NT2/D1 (cell line): ENCODE measurements around the gene TTR.

Experiments used
- SUZ12 ChIP-seq: IDR thresholded peaks from 2 replicates; pipeline ENCODE4 v1.6.1; 2011; ENCODE audit not compliant: insufficient read length, insufficient read depth; ENCODE audit errors: extremely low read depth
- YY1 ChIP-seq: IDR thresholded peaks from 2 replicates; pipeline ENCODE4 v1.6.1; 2011; ENCODE audit not compliant: insufficient read length, insufficient read depth
- ZNF274 ChIP-seq: IDR thresholded peaks from 2 replicates; pipeline ENCODE4 v1.6.1; 2011; ENCODE audit warnings: mild to moderate bottlenecking, low read depth, low read length

DNA sequence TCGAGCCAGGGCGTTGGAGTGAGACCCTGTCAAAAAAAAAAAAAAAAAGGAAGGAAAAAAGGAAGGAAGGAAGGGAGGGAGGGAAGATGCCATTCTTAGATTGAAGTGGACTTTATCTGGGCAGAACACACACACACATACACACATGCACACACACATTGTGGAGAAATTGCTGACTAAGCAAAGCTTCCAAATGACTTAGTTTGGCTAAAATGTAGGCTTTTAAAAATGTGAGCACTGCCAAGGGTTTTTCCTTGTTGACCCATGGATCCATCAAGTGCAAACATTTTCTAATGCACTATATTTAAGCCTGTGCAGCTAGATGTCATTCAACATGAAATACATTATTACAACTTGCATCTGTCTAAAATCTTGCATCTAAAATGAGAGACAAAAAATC lies 564 bp upstream of the TTR start:
- TF ChIP-seq ZNF274 (no peak), YY1 (no peak), SUZ12 (no peak)
